HEK293 (cell line): ENCODE data around the gene PPP6R1.

Experiments
- CTCF ChIA-PET: fragments of 350-600 bp; formaldehyde crosslinking; extraction: SDS; loops from one replicate; lab custom pipeline; 2021; ENCODE audit warnings: antibody characterized with exemption; lab: Yijun Ruan, JAX
- POLR2A ChIA-PET: fragments of 300-600 bp; formaldehyde crosslinking; extraction: SDS; loops from one replicate; lab custom pipeline; 2020; ENCODE audit warnings: antibody characterized with exemption, inconsistent platforms; lab: Yijun Ruan, JAX
- H3K27ac ChIP-seq: fragments of 200-500 bp; sonication (Bioruptor generic); 2 replicates; pipeline ENCODE4 v1.5.1; 2014; ENCODE audit warnings: low read depth, low read length, control low read depth, inconsistent platforms; ENCODE audit errors: extremely low read depth
- H3K36me3 ChIP-seq, 2 experiments: fragments of 200-500 bp in 1 of 2; sonication (Bioruptor generic) in 1 of 2; 1 replicate in 1 of 2; 2 replicates in 1 of 2; pipeline ENCODE4 v1.5.1; 2014 to 2017; ENCODE audit warnings: inconsistent platforms in 2 of 2, low read length in 2 of 2; ENCODE audit not compliant: control insufficient read depth in 2 of 2, insufficient read depth in 1 of 2
- H3K4me1 ChIP-seq: fragments of 200-500 bp; sonication (Bioruptor generic); 2 replicates; pipeline ENCODE4 v1.5.1; 2014; ENCODE audit warnings: mild to moderate bottlenecking, low read length, inconsistent platforms; ENCODE audit not compliant: control insufficient read depth, insufficient read depth
- H3K4me3 ChIP-seq: 2 replicates; pipeline ENCODE4 v1.5.1; 2011; ENCODE audit warnings: low read depth, mild to moderate bottlenecking, control low read depth, low read length, moderate library complexity
- H3K9me3 ChIP-seq: fragments of 200-500 bp; sonication (Bioruptor generic); 2 replicates; pipeline ENCODE4 v1.5.1; 2014; ENCODE audit warnings: low read depth, low read length, inconsistent platforms; ENCODE audit not compliant: control insufficient read depth, insufficient read depth
- ATF2 ChIP-seq: fragments of 450-650 bp; formaldehyde crosslinking; IDR thresholded peaks from 2 replicates; pipeline ENCODE4 v1.5.1; 2016; ENCODE audit warnings: missing biosample characterization, missing genetic modification characterization, low read depth
- PRDM10 ChIP-seq: fragments of 450-650 bp; formaldehyde crosslinking; IDR thresholded peaks from 2 replicates; pipeline ENCODE4 v1.5.1; 2016; ENCODE audit warnings: missing biosample characterization, missing genetic modification characterization
- RBAK ChIP-seq: fragments of 450-650 bp; formaldehyde crosslinking; IDR thresholded peaks from 2 replicates; pipeline ENCODE4 v1.5.1; 2016; ENCODE audit warnings: missing biosample characterization, missing genetic modification characterization
- ZBTB11 ChIP-seq: fragments of 450-650 bp; formaldehyde crosslinking; conservative IDR thresholded peaks from 2 replicates; pipeline ENCODE4 v1.5.1; 2016; ENCODE audit warnings: low read depth, missing biosample characterization, missing genetic modification characterization
- ZBTB17 ChIP-seq: fragments of 450-650 bp; formaldehyde crosslinking; IDR thresholded peaks from 2 replicates; pipeline ENCODE4 v1.5.1; 2016; ENCODE audit warnings: missing biosample characterization, missing genetic modification characterization
- ZBTB21 ChIP-seq: fragments of 450-650 bp; formaldehyde crosslinking; IDR thresholded peaks from 2 replicates; pipeline ENCODE4 v1.5.1; 2017; ENCODE audit warnings: missing biosample characterization, missing genetic modification characterization
- ZFP69B ChIP-seq: fragments of 450-650 bp; formaldehyde crosslinking; IDR thresholded peaks from 2 replicates; pipeline ENCODE4 v1.5.1; 2016; ENCODE audit warnings: missing biosample characterization, missing genetic modification characterization
- ZNF23 ChIP-seq: fragments of 450-650 bp; formaldehyde crosslinking; IDR thresholded peaks from 2 replicates; pipeline ENCODE4 v1.5.1; 2016; ENCODE audit warnings: missing biosample characterization, missing genetic modification characterization, borderline replicate concordance
- ZNF426 ChIP-seq: fragments of 450-650 bp; formaldehyde crosslinking; IDR thresholded peaks from 2 replicates; pipeline ENCODE4 v1.5.1; 2017; ENCODE audit warnings: missing biosample characterization, missing genetic modification characterization, mild to moderate bottlenecking, inconsistent platforms, moderate library complexity
- ZNF501 ChIP-seq: fragments of 450-650 bp; formaldehyde crosslinking; IDR thresholded peaks from 2 replicates; pipeline ENCODE4 v1.5.1; 2016; ENCODE audit warnings: missing biosample characterization, missing genetic modification characterization
- ZNF629 ChIP-seq: fragments of 450-650 bp; formaldehyde crosslinking; IDR thresholded peaks from 2 replicates; pipeline ENCODE4 v1.5.1; 2017; ENCODE audit warnings: missing biosample characterization, missing genetic modification characterization
- ZNF670 ChIP-seq: fragments of 450-650 bp; formaldehyde crosslinking; IDR thresholded peaks from 2 replicates; pipeline ENCODE4 v1.5.1; 2016; ENCODE audit warnings: missing biosample characterization, missing genetic modification characterization, low read depth
- ZNF701 ChIP-seq: fragments of 450-650 bp; formaldehyde crosslinking; IDR thresholded peaks from 2 replicates; pipeline ENCODE4 v1.5.1; 2016; ENCODE audit warnings: missing biosample characterization, missing genetic modification characterization

PPP6R1 gene

GRCh38 chr19:55258828-55259539 lies at the start of gene PPP6R1 (continued):
- TF ChIP-seq ATF2 (tag by site-specific recombination) (no peak), ZBTB21 (peak; percentile 71)

GRCh38 chr19:55308281-55308680 lies 49.5 kb upstream of the PPP6R1 start:
- Histone ChIP-seq H3K4me1 (no peaks in the 10 kb centered on the region), H3K4me3 (no peak overlapping the region), H3K9me3 (no peaks in the 10 kb centered on the region), H3K27ac (no peak overlapping the region), H3K36me3 (peaks cover 17 to 66% of the 10 kb centered on the region in 2 experiments)
- CTCF ChIA-PET = no interaction called here
- POLR2A ChIA-PET = no interaction called here
- TF ChIP-seq ZNF426 (tag by site-specific recombination) (no peak), PRDM10 (no peak), ZFP69B (tag by site-specific recombination) (no peak), ZNF670 (tag by site-specific recombination) (no peak), RBAK (no peak), ZNF501 (tag by site-specific recombination) (no peak)

GRCh38 chr19:55306712-55307111 lies 47.9 kb upstream of the PPP6R1 start:
- no peaks in the 10 kb centered on the region for H3K9me3 ChIP-seq
- no peak overlapping the region for H3K4me3 ChIP-seq
- peaks cover 3% of the 10 kb centered on the region; the same call in 1 of the 2 replicates for H3K4me1 ChIP-seq
- no peak overlapping the region for H3K27ac ChIP-seq
- peaks cover 17 to 71% of the 10 kb centered on the region in 2 experiments for H3K36me3 ChIP-seq
- POLR2A ChIA-PET = no interaction called here
- CTCF ChIA-PET = interaction anchor here (0.6 to 0.7 kb wide), 3 partner anchors 33 to 165 kb away, joined by 3 to 4 read pairs (median 3); partner anchors contain the start of gene KMT5C
- TF ChIP-seq ZBTB17 (tag by site-specific recombination) (peak; percentile 77), ZNF629 (tag by site-specific recombination) (no peak), ZNF23 (peak; percentile 78; the same call in 1 of the 2 replicates)

GRCh38 chr19:55305983-55306562 lies 47.3 kb upstream of the PPP6R1 start:
- Histone ChIP-seq H3K4me3 (no peak overlapping the region), H3K9me3 (no peaks in the 10 kb centered on the region), H3K4me1 (peaks cover 3% of the 10 kb centered on the region; the same call in 1 of the 2 replicates), H3K36me3 (peaks cover 17 to 71% of the 10 kb centered on the region in 2 experiments), H3K27ac (no peak overlapping the region)
- ChIA-PET POLR2A (interaction anchor here (1.0 kb wide), 1 partner anchor 33 kb away, joined by 3 read pairs; the partner anchor contains the start of gene KMT5C), CTCF (interaction anchor here (0.6 kb wide), 2 partner anchors 79 to 165 kb away, joined by 3 read pairs; no protein-coding TSS in a partner anchor)
- TF ChIP-seq ZBTB11 (peak; percentile 28; the same call in 1 of the 2 replicates), ZNF701 (tag by site-specific recombination) (no peak)
